HepG2 (cell line): ENCODE measurements around the gene TPRKB. TPM values are rescaled to one million over a fixed set of nuclear protein-coding genes. Genes with fewer than 3 reads are reported as not detected.

Experiments used
- EED ChIP-seq: sonication (generic); formaldehyde crosslinking; IDR thresholded peaks from 2 replicates; pipeline ENCODE4 v1.5.0; 2020; ENCODE audit warnings: mild to moderate bottlenecking, missing genetic modification reagents
- GTF3A ChIP-seq: sonication (generic); formaldehyde crosslinking; conservative IDR thresholded peaks from 2 replicates; pipeline ENCODE4 v1.4.0; 2020; ENCODE audit warnings: mild to moderate bottlenecking, missing genetic modification reagents
- HHEX ChIP-seq: IDR thresholded peaks from 2 replicates; pipeline ENCODE4 v1.6.1; 2016; ENCODE audit warnings: control low read depth
- HNF4A ChIP-seq: sonication (generic); formaldehyde crosslinking; IDR thresholded peaks from 2 replicates; pipeline ENCODE4 v1.4.0; 2020; ENCODE audit warnings: missing genetic modification reagents
- HOXA5 ChIP-seq: sonication (generic); formaldehyde crosslinking; IDR thresholded peaks from 2 replicates; pipeline ENCODE4 v1.4.0; 2020; ENCODE audit warnings: missing genetic modification reagents
- ISL2 ChIP-seq: sonication (generic); formaldehyde crosslinking; IDR thresholded peaks from 2 replicates; pipeline ENCODE4 v1.5.0; 2020; ENCODE audit warnings: missing genetic modification reagents
- MAFG ChIP-seq: sonication (generic); formaldehyde crosslinking; IDR thresholded peaks from 2 replicates; pipeline ENCODE4 v1.5.1; 2020; ENCODE audit warnings: mild to moderate bottlenecking, missing genetic modification reagents
- MYNN ChIP-seq: sonication (generic); formaldehyde crosslinking; IDR thresholded peaks from 2 replicates; pipeline ENCODE4 v1.4.0; 2020; ENCODE audit warnings: mild to moderate bottlenecking, low read depth, missing genetic modification reagents
- PBX2 ChIP-seq: IDR thresholded peaks from 2 replicates; pipeline ENCODE4 v1.6.1; 2016; ENCODE audit warnings: control low read depth
- RARG ChIP-seq: sonication (generic); formaldehyde crosslinking; IDR thresholded peaks from 2 replicates; pipeline ENCODE4 v1.4.0; 2020; ENCODE audit warnings: low read depth, mild to moderate bottlenecking, missing genetic modification reagents
- ZBTB43 ChIP-seq: sonication (generic); formaldehyde crosslinking; conservative IDR thresholded peaks from 2 replicates; pipeline ENCODE4 v1.4.0; 2020; ENCODE audit warnings: missing genetic modification reagents
- ZNF224 ChIP-seq: sonication (generic); formaldehyde crosslinking; IDR thresholded peaks from 2 replicates; pipeline ENCODE4 v1.5.0; 2020; ENCODE audit warnings: mild to moderate bottlenecking, missing genetic modification reagents
- ZNF275 ChIP-seq: sonication (generic); formaldehyde crosslinking; IDR thresholded peaks from 2 replicates; pipeline ENCODE4 v1.8.0; 2022; ENCODE audit warnings: missing genetic modification reagents, mild to moderate bottlenecking, inconsistent platforms, borderline replicate concordance
- ZNF350 ChIP-seq: sonication (generic); formaldehyde crosslinking; IDR thresholded peaks from 2 replicates; pipeline ENCODE4 v1.4.0; 2020; ENCODE audit warnings: mild to moderate bottlenecking, low read depth, missing genetic modification reagents, borderline replicate concordance
- ZNF512 ChIP-seq: sonication (generic); formaldehyde crosslinking; IDR thresholded peaks from 2 replicates; pipeline ENCODE4 v1.4.0; 2020; ENCODE audit warnings: mild to moderate bottlenecking, missing genetic modification reagents
- polyA plus RNA-seq, 8 experiments: library from polyadenylated mRNA; depleted of rRNA in 3 of 8; stranded (reverse) in 7 of 8; unstranded in 1 of 8; fragments of >200 nt; fragmentation: Illumina TruSeq in 4 of 8; extraction: Trizol in 4 of 8; gene quantifications; 2 replicates each; pipeline versions ENCODE4 v1.2.1 to v1.2.3, GENCODE V29; 2011 to 2016; ENCODE audit warnings: low read depth in 4 of 8, missing spikeins in 1 of 8, mixed read lengths in 1 of 8; ENCODE audit not compliant: insufficient read depth in 1 of 8
- total RNA-seq, 5 experiments: library from RNA; depleted of rRNA; stranded (reverse); fragments of >200 nt; fragmentation: Illumina TruSeq; extraction: Trizol; gene quantifications; 2 replicates each; pipeline ENCODE4 v1.2.3, GENCODE V29; 2016; ENCODE audit warnings: low read depth in 1 of 5

The TPRKB gene
- total and polyA plus RNA-seq, 2 of the 13 experiments (the other 11 are each of a cell fraction or from before 2014, with no cell fraction given), result 32.0 to 58.0 TPM

- TF ChIP-seq ZNF512 (CRISPR knock-in tag) (peak; percentile 87; the same call in 1 of the 2 replicates), ZNF275 (CRISPR knock-in tag) (peak; percentile 87; the same call in 1 of the 2 replicates), HOXA5 (CRISPR knock-in tag) (peak; percentile 66; the same call in 1 of the 2 replicates), HHEX (CRISPR knock-in tag) (no peak), HNF4A (CRISPR knock-in tag) (no peak), MYNN (CRISPR knock-in tag) (peak; percentile 68; the same call in 1 of the 2 replicates), RARG (CRISPR knock-in tag) (no peak), EED (CRISPR knock-in tag) (peak; percentile 87), ZNF350 (CRISPR knock-in tag) (peak; percentile 97), MAFG (CRISPR knock-in tag) (no peak), PBX2 (CRISPR knock-in tag) (no peak), GTF3A (CRISPR knock-in tag) (peak; percentile 90; the same call in 1 of the 2 replicates), ISL2 (CRISPR knock-in tag) (no peak; the same call in 1 of the 2 replicates), ZBTB43 (CRISPR knock-in tag) (0 out of 2 replicates have a peak, but pooled peaks have one; percentile 24), ZNF224 (CRISPR knock-in tag) (peak; percentile 29; the same call in 1 of the 2 replicates)
Measured at GRCh38 chr2:73736855-73737779, at the start of gene TPRKB (continued).
